HG03520 (cell line): Measurements from ENCODE around the gene BUB3.

Source experiments
- ATAC-seq: cut with Tn5 transposase; IDR thresholded peaks from one replicate; pipeline ENCODE4 v1.9.1; 2021; ENCODE audit warnings: mild to moderate bottlenecking, moderate library complexity; ENCODE audit not compliant: unreplicated experiment

BUB3 gene

GRCh38 chr10:123140983-123141390 lies 13.2 kb upstream of the BUB3 start:
- no peak for ATAC-seq

GRCh38 chr10:123141791-123142700 lies 12.2 kb upstream of the BUB3 start:
- no peak for ATAC-seq

DNA sequence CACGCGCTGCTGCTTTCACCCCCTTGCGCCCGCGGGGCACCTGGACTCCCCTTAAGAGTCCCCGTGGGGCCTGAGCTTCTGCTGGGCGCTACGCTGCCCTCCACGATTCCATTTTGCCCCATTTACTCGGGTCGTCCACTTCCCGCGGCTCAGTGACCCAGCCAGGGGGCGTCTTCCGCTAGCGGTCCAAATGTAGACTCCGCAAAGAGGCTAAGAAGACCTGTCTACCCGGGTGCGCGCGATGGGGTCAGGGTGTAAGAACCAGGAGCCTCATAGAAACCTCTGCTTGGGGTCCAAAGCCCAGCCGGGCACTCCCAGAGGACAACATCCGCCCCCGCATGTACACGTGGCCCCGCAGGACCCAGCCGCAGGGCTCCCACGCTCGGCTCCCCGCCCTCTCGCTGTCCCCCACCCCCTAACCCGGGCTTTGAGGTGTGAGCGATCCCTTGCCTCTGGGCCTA lies 11.5 kb upstream of the BUB3 start:
- ATAC-seq: no peak

DNA sequence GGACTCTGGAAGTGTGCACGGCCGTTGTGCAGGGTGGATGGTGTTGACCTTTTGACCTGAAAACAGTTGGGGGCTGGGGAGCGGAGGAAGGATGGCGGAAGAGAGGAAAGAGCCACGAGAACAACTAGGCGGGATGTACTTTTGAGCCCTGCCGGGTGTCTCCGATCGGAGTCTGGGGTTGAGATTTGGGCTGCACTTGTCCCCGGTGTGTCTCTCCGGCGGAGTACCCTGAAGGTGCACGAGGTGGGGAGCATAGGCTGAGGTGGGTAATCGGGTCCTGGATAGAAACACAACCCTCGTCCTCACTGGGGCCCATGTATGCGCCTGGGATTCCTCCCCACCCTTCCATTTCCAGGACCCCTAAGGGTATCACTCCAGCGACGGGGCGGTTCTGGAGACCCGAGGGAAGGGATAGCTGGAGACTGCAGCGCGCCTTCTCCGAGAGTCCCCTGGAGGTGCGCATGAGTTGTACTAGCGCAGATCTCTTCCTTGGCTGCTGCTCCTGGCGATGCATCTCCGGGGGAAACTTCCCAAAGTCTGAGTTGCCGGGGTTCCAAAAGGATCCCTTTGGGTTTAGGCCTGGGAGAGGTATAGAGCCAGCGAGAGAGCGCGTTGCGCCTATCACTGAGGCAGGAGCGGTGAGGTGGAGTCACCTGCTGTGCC lies 10.9 kb upstream of the BUB3 start:
- ATAC-seq: no peak

- ATAC-seq: no peak
These were observed 10.4 kb upstream of the BUB3 start for GRCh38 chr10:123143825-123144168.

GRCh38 chr10:123144697-123145541 lies 9.3 kb upstream of the BUB3 start:
- ATAC-seq: no peak

DNA sequence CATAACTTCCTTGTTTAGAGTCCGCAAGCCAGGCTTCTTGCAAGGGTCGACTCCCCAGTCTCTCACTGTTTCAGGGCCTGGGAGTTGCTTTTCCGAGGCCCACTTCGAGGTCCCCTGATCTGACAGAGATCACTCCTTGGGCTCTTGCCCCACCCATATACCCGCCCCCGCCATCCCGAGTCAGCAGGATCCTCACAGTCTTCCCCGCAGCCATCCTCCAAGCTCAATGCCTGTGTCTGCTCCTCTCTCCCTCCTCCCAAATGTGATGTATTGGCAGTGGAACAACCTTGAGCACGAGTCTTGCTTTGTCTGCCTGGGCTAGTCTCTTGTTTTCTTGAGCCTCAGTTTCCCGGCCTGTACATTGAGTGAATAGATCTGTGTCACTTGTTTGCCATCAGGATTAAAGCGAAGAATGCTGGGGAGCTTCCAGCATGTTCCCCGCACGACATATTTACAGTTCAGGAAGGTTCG lies 8.6 kb upstream of the BUB3 start:
- ATAC-seq: no peak

DNA sequence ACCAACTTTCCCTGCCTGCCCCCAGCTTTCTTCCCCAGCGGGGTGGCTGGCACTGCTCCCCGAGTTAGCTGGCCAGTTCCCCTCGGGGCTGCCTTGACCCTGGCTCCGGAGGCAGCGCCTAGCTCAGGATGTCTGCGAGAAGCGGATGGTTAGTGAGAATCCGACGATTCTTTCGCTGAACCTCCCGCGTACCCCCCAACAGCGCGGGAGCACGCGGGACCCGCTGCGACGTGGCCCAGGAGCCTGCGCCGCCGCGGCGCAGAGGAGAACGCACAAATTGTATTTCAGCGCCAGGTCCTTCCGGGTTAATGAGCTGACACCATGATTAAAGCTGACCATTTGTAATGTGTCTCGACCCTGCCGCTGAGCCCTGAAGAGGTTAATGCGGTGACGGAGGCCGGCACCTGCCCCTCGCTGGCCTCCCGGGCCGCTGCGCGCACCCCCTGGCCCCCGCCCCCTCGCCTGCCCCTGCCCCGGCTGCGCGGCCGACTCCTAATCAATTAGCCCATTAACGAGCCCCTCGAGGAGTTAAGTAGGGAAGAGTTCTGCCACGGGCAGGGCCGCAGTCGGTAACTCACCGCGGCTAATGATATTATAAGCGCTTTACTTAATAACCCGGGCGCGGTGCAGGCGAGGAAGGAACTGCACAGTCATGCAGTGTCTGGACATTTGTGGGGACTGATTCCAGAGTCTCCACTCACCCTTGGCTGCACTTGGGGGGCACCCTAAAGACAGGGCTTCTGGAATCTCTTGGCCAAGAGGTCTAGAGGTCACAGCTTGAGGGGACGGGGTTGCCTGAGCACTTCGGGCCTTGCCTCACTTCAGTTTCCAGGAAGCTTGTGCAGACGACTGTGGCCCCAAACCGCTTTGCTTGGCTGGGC lies 7.9 kb upstream of the BUB3 start:
- ATAC-seq: no peak

DNA sequence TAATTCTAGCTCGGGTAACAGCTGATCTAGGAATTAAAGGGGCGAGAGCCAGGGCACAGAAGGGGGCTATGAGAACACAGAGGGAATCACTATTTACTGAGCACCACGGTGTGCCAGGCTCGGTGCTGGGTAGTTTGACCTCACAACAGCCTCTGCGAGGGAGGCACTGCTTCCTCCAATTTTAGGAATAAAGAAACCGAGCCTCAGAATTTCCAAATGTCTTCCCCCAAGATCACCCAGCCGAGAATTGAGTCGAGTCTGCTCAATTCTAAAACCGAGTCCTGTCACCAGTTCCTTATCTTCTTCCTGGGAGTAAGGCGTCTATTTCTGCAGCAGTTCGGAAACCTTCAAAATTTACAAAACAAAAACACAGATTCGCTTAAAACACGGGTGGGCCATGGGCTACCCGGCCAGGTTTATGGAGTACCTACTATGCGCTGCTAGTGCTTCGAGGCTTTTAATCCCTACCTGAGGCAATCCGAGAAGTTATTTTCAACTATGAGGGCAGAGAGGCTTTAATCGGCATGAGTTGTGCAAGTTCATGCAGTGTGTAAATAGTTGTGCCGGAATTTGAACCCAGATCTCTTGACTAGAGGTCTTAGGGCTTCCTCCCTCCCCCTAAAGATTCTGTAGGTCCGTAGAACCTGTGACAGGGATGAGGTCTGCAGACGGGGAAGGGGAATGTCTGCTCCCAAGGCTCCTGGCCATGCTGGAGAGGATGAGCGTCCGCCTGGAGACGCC lies 7.1 kb upstream of the BUB3 start:
- no peak for ATAC-seq

DNA sequence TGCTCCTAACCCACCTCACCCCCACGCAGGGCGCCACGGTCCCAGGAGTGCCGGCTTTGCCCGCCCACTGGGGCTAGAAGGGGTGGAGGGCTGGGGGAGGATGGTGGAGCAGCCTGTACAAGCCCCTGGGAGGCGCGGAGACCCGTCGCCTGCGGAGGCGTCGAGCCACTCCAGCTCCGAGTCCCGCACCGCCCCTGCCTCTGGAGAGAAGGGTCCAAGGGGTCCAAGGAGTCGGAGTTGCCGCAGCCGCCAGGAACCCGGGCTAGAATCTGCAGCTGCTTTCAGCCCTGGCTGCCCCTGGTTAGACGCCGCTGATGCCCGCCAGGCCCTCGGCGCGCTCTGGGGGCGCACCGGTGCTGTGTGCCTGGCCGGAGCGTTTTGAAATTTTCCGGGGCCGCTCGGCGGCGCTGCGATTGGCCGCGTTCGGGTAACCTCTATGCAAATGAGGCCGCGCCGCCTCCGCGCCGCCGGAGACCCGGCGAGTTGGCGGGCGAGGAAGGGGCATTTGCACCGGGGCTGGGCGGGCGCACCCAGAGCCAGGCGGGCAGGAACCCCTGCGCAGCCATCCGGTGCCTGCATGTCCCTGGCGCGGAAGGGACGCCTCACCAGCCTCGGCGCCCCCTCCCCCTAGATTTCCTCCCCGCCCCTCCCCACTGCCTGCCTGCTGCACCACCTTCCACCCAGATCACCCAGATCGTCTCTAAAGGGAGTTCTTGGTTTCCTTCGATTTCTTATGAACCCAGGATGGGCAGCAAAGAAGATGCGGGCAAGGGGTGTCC lies 6.4 kb upstream of the BUB3 start, which contains the start of gene HMX2:
TSS of gene HMX2 (plus strand) at position 502 of the 779 bp plus-strand sequence. CDS start at position 745, 243 bp downstream.
- ATAC-seq: no peak

GRCh38 chr10:123148414-123149161 lies 5.6 kb upstream of the BUB3 start:
- ATAC-seq: no peak

- no peak for ATAC-seq
These were observed 5.0 kb upstream of the BUB3 start for GRCh38 chr10:123149162-123149567.

DNA sequence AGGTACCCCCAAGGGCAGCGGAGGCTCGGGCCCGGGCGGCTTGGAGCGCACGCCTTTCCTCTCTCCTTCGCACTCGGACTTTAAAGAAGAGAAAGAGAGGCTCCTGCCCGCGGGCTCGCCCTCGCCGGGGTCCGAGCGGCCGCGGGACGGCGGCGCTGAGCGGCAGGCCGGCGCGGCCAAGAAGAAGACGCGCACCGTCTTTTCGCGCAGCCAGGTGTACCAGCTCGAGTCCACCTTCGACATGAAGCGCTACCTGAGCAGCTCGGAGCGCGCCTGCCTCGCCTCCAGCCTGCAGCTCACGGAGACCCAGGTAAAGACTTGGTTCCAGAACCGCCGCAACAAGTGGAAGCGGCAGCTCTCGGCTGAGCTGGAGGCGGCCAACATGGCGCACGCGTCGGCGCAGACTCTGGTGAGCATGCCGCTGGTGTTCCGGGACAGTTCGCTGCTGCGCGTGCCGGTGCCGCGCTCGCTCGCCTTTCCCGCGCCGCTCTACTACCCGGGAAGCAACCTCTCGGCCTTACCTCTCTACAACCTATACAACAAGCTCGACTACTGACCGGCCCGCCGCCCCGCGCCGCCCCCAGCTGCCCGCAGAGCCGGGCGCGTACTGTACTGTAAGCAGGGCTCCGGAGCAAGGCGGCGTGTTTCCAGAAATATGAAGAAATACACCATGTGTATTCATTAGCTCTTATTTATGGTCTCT lies 4.5 kb upstream of the BUB3 start:
- ATAC-seq: no peak

- no peak for ATAC-seq
These were observed 3.8 kb upstream of the BUB3 start for GRCh38 chr10:123150271-123150985.

DNA sequence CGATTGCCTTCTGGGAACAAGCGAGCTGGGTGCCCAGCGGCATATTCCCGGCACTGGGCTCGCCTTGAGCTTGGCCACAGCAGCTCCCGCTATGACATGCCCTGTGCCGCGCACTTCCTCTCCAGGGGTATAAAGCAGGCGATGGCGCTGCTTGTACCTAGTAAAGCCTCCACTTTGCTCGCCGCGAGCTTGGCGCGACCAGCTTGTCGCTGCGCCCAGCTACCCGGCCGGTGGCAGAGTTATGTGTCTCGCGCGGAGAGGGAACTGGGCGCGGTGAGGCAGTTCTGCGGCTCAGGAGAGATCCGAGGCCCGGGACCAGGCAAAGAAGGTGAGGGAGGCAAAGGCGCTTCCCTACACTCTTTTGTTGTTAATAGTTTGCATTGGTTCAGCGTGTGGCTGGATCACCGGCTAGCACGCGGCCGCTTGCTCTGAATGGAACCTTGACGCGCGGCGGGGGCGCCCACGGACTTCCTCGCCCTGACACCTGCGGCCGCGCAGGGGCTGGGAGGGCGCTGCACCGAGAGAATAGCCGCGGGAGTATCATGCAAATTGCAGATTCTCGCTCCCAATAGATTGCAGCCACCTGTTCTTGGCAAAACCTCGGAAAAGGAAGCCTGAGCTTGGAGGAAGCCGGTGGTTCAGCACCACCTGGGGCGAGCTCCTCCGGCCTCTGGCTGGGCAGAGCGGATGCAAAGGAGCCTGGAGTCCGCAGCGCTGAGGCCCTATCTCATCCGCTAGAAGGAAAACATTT lies 3.0 kb upstream of the BUB3 start:
- ATAC-seq: no peak

DNA sequence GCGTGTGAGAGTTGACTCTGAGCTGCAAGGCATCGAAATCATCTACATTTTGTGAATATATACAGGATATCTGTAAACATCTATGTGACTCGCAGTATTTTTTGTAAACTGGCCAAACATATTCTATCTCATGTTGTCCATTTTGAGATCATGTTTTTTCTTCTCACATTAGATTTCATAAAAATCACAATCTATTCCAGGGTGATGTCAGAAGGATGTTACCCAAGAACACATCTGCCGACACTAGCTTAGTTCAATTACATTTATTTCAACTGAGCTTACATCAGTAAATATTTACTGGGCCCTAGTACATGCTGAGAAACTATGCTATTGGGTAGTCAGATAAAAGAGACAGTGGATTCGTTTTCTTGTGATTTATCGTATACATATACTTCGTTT lies 2.5 kb upstream of the BUB3 start:
- ATAC-seq: no peak
